Stimulated activated naive CD8-positive, alpha-beta T cell treated with anti-CD3 and anti-CD28 coated beads, Interleukin-15, Interleukin-2, amounts not matched to agents 100 ng/mL and 50 ng/mL, for 24 hours (primary cell): ENCODE measurements around the gene SWT1.
"Not testable (repeated sequence)": the region's sequence is repeated elsewhere in the genome, so short reads cannot be mapped to it uniquely, and the experiment has no call there.

Experiments used
- H3K27ac Mint-ChIP-seq: one replicate; pipeline ENCODE4 v1.8.0; 2021; ENCODE audit warnings: mild to moderate bottlenecking, mixed read lengths
- H3K27me3 Mint-ChIP-seq: one replicate; pipeline ENCODE4 v1.8.0; 2021; ENCODE audit warnings: mixed read lengths
- H3K36me3 Mint-ChIP-seq: one replicate; pipeline ENCODE4 v1.8.0; 2021; ENCODE audit warnings: low read depth, mixed read lengths
- H3K4me1 Mint-ChIP-seq: one replicate; pipeline ENCODE4 v1.8.0; 2021; ENCODE audit warnings: low read depth, mixed read lengths
- H3K4me3 Mint-ChIP-seq: one replicate; pipeline ENCODE4 v1.8.0; 2021; ENCODE audit warnings: mild to moderate bottlenecking, mixed read lengths
- H3K9me3 Mint-ChIP-seq: one replicate; pipeline ENCODE4 v1.8.0; 2021; ENCODE audit warnings: mixed read lengths

SWT1 gene

DNA sequence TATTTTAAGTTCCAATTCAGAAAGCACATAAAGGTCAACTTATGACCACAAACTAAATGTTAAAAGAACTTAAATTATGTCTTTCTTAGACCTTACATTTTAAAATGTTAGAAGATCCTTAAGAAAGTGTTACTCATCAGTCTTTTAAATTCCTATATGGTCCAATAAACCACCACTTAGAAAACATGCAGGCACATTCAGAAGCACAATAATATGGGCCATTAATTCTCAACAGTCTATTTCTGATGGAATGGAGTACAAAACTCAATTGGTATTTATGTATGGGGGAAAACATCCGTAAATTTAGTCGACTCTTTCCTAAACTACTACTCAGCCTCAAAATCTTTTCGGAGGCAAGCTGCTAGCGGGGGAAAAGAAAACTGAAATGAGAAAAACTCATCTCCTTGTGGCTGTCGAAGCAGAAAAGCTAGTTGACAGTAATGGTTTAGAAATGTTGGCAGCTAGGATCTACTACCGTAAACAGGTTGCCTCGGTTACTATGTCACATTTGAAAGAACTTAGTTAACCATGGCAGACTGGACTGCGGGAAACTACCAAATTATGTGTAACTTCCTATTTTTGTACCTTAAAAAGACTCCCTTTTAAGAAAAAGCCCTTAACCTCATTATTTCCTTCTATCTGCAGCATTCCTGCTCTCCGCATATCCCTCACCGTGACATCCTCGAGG is 1.2 kb upstream of the SWT1 start:
- peaks cover 7% of the 10 kb centered on the region for H3K36me3 Mint-ChIP-seq
- peak overlapping the region; percentile 87 for H3K27ac Mint-ChIP-seq
- H3K9me3 Mint-ChIP-seq: no peaks in the 10 kb centered on the region
- H3K4me3 Mint-ChIP-seq: peak overlapping the region; percentile 96
- H3K27me3 Mint-ChIP-seq: no peaks in the 10 kb centered on the region
- peaks cover 62% of the 10 kb centered on the region for H3K4me1 Mint-ChIP-seq

DNA sequence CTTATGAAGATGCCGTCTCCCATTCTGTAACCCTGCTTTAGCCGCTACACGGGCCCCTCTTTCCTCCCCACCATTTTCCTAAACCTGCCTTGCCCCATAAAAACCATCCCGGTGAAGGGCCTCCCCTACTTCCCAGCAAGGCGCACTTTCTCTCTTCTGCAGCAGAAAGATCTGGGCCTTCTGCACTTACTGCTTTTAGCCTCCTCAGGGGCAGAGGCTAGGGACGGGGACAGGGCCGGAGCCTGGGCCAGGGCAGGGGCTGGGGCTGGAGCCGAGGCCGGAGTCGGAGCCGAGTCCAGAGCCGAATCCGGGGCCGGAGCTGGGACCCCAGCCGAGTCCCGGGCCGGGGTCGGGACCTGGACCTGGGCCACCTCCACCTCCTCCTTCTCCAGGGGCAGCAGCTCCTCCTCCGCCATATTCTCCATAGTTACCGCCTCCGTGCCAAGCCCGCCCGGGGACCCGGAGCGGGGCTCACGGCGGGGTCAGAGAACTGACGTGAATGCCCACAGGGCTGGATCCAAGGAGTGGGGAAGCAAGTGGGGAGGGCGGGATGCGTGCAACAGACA is 596 bp upstream of the SWT1 start:
- H3K27me3 Mint-ChIP-seq: no peaks in the 10 kb centered on the region
- peaks cover 60% of the 10 kb centered on the region for H3K4me1 Mint-ChIP-seq
- H3K27ac Mint-ChIP-seq: peak overlapping the region; percentile 87
- peak overlapping the region; percentile 96 for H3K4me3 Mint-ChIP-seq
- H3K36me3 Mint-ChIP-seq: peaks cover under 1% of the 10 kb centered on the region
- no peaks in the 10 kb centered on the region for H3K9me3 Mint-ChIP-seq

DNA sequence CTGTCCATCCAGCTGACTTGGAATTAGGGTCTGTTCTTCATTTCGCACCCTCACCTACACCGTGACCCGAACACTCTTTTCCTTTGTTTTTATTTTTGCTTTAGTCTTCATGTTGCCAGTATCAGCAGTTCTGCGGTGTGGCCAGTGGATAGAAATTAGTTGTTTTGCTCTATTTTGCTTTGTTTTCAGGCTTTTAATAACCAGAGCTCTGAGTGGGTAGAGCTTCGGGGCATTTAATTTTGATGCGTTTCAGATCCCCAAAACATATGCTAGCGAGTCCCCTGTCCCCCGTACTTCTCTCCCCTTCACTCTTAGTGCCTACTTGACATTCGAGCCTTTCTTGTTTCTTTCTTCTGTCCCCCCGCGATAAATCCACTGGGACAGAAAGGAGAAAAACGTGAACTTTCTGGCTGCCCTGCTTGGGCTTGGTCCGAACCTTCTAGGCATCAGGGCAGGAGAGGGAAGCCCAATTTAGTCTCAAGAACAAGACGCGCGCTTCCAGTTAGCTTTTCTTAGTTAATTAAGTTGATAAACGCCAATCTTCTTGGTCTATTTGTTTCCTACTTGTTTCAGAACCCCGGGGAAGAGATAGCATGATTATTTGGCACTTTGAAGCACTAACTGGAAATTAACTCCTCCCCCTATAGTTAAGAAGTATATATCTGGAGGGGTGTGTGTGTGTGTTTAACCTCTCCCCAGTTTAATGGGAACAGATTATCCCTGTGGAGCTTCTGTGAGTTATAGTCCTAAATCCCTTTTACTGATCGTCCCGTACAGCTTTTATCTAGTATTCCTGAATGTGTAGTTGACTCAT is 839 bp downstream of the SWT1 start:
- Mint-ChIP-seq H3K36me3 (no peaks in the 10 kb centered on the region), H3K4me1 (peaks cover 47% of the 10 kb centered on the region), H3K27ac (peak overlapping the region; percentile 87), H3K4me3 (peak overlapping the region; percentile 96), H3K9me3 (no peaks in the 10 kb centered on the region), H3K27me3 (no peaks in the 10 kb centered on the region)

DNA sequence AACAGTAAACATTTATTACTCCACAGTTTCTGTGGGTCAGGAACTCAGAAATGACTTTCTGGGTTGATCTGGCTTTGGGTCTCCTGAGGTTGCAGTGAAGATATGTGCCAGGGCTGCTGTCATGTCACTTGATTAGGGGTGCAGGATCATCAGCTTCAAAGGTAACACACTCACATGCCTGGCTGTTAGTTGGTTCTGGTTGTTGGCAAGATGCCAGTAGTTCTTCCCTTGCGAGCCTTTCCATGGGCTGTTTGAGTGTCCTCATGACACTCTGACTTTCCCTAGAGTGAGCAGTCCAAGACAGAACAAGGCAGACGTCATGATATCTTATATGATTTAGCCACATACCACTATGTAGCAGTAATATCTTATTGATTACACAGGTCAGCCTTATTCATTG is 1.8 kb downstream of the SWT1 start:
- Mint-ChIP-seq H3K9me3 (no peaks in the 10 kb centered on the region), H3K27me3 (no peaks in the 10 kb centered on the region), H3K4me3 (peak overlapping the region; percentile 20), H3K36me3 (peaks cover 2% of the 10 kb centered on the region), H3K4me1 (peaks cover 39% of the 10 kb centered on the region), H3K27ac (no peak overlapping the region)

DNA sequence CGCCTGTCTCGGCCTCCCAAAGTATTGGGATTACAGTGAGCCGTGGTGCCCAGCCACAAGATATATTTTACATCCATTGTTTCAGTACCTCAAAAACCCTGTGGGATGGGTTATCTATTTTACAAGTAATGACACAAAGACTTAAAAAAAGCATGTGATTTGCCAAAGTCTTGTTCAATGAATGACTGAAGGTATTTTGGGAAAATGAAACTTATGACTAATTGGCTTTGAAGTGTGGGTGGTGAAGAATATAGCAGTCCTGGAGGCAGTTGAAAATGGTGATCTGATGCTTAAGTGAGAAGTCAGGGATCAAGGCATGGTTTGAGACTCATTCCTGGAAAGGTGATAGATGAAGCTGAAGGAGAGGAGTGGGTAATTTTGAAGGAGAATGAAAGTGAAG is 3.0 kb downstream of the SWT1 start:
- no peaks in the 10 kb centered on the region for H3K9me3 Mint-ChIP-seq
- peak overlapping the region; percentile 47 for H3K27ac Mint-ChIP-seq
- H3K27me3 Mint-ChIP-seq: no peaks in the 10 kb centered on the region
- H3K36me3 Mint-ChIP-seq: peaks cover 4% of the 10 kb centered on the region
- H3K4me3 Mint-ChIP-seq: no peak overlapping the region
- H3K4me1 Mint-ChIP-seq: peaks cover 31% of the 10 kb centered on the region

DNA sequence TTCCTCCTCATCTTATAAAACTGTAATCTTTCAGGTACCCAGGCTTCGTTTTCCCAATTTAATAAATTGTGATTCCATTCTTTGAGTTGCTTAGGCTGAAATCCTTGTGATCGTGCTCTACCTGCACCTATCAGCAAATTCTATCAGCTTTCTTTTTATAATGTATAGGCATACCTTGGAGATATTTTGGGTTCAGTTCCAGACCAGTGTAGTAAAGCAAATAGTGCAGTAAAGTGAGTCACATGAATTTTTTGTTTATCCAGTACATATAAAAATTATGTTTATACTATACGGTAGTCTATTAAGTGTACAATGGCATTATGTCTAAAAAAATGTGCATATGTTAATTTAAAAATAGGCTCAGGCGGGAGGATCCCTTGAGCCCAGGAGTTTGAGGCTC is 5.5 kb downstream of the SWT1 start:
- H3K4me1 Mint-ChIP-seq: peaks cover 21% of the 10 kb centered on the region
- peaks cover 4% of the 10 kb centered on the region for H3K36me3 Mint-ChIP-seq
- no peak overlapping the region for H3K4me3 Mint-ChIP-seq
- H3K27me3 Mint-ChIP-seq: no peaks in the 10 kb centered on the region
- no peak overlapping the region for H3K27ac Mint-ChIP-seq
- no peaks in the 10 kb centered on the region for H3K9me3 Mint-ChIP-seq

DNA sequence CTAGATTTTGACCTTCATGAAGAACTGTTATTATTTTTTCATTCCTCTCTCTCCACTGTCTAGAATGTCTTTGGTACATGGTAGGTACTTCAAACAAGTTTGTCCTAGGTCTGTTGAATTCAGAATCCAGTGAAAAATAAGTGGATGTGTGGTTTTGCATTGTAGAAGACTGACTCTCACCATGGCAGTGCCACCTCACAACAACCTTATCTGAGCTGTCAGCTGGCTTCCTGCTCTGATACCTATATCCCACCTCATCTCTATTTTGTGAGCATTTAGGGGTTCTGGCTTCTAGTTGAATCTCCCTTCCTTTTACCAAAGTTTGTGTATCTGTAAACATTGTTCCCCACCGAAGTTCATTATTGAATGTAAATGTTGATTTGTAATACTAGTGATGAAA is 9.1 kb downstream of the SWT1 start:
- Mint-ChIP-seq H3K27me3 (no peaks in the 10 kb centered on the region), H3K27ac (no peak overlapping the region), H3K4me3 (no peak overlapping the region), H3K36me3 (peaks cover 4% of the 10 kb centered on the region), H3K9me3 (no peaks in the 10 kb centered on the region), H3K4me1 (no peaks in the 10 kb centered on the region)

DNA sequence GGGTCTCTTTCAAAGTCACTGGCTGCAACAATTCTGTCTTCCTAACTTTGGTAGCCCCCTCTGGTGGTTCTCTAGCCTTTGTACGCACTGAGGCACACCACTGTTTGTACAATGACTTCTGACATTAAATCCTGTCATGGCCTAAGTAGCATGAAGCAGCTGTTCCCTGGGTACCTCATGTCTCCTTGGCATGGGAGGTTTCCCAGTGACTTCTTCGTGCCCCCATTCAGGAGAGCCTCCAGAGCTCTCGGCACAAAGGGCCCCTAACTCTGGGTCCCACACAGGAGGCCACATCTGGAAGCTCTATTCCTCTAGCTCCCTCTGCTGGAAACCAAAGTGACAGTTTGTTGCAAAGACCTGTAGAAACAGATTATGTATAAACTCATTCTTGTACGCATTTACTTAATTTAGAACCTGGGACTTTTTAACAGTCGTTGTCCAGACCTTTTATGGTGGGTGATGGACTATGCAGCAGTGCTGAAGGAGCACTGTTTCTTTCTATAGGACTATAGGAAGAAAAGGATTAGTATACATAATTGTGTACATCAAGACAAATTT is 13.4 kb downstream of the SWT1 start:
- Mint-ChIP-seq H3K36me3 (no peaks in the 10 kb centered on the region), H3K4me3 (no peak overlapping the region), H3K27ac (no peak overlapping the region), H3K4me1 (no peaks in the 10 kb centered on the region), H3K27me3 (no peaks in the 10 kb centered on the region), H3K9me3 (no peaks in the 10 kb centered on the region)

DNA sequence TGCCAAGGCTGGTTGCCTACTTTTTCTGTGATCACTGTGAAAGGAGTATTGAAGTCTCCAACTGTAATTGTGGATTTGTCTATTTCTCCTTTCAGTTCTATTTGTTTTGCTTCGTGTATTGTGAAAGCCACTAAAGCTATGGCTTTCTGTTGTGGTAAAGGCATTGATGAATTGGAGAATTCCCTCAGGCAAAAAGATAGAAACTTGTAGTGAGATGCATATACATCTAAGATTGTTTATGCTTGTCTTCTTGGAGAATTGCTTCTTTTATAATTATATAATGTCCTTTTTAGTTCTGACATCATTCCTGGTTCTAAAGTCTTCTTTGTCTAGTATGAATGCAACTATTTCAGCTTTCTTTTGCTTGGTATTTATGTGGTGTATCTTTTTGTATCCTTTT is 36.8 kb downstream of the SWT1 start:
- Mint-ChIP-seq H3K36me3 (peaks cover 26% of the 10 kb centered on the region), H3K27ac (no peak overlapping the region), H3K4me1 (no peaks in the 10 kb centered on the region), H3K4me3 (no peak overlapping the region), H3K27me3 (no peaks in the 10 kb centered on the region), H3K9me3 (peaks cover 6% of the 10 kb centered on the region)

DNA sequence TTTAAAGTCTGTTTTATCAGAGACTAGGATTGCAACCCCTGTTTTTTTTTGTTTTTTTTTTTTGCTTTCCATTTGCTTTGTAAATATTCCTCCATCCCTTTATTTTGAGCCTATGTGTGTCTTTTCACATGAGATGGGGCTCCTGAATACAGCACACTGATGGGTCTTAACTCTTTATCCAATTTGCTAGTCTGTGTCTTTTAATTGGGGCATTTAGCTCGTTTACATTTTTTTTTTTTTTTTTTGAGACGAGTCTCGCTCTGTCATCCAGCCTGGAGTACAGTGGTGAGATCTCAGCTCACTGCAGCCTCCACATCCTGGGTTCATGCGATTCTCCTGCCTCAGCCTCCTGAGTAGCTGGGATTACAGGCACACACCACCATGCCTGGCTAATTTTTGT is 41.7 kb downstream of the SWT1 start:
- H3K4me1 Mint-ChIP-seq, H3K27ac Mint-ChIP-seq, H3K4me3 Mint-ChIP-seq, H3K27me3 Mint-ChIP-seq: not testable (repeated sequence)
- peaks cover 47% of the 10 kb centered on the region for H3K36me3 Mint-ChIP-seq
- H3K9me3 Mint-ChIP-seq: peaks cover 12% of the 10 kb centered on the region

DNA sequence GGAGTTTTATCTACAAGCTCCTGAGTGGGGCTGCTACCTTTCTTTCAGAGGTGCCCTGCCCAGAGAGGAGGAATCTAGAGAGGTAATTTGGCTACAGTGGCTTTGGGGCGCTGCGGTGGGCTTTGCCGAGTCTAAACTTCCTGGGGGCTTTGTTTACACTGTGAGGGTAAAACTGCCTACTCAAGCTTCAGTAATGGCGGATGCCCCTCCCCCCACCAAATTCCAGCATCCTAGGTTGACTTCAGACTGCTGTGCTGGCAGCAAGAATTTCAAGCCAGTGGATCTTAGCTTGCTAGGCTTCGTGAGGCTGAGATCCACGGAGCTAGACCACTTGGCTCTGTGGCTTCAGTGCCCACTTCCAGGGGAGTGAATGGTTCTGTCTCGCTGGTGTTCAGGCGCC is 43.9 kb downstream of the SWT1 start:
- H3K27me3 Mint-ChIP-seq: no peaks in the 10 kb centered on the region
- H3K36me3 Mint-ChIP-seq: peaks cover 46% of the 10 kb centered on the region
- H3K4me1 Mint-ChIP-seq: no peaks in the 10 kb centered on the region
- H3K27ac Mint-ChIP-seq: no peak overlapping the region
- peaks cover 12% of the 10 kb centered on the region for H3K9me3 Mint-ChIP-seq
- no peak overlapping the region for H3K4me3 Mint-ChIP-seq

DNA sequence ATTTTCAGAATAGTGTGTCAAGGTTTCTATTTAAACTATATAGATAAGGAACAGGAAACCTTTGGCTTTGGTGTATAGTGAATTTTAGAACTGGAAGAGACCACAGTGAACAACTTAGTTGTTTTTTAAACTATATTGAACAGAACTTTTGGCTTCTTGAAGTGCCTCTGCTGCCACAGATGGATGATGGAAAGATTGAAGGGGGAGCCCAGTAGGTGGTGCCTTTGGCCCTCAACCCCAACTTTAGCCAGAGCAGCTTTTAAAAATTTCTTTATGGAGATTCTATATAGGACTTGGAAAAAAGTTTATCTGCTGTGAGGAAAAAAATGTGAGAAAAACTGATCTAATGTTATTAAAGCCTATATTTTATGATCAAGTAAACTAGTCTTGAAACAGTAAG is 50.2 kb downstream of the SWT1 start:
- no peaks in the 10 kb centered on the region for H3K4me1 Mint-ChIP-seq
- H3K4me3 Mint-ChIP-seq: no peak overlapping the region
- H3K36me3 Mint-ChIP-seq: peaks cover 25% of the 10 kb centered on the region
- H3K27ac Mint-ChIP-seq: no peak overlapping the region
- H3K9me3 Mint-ChIP-seq: no peaks in the 10 kb centered on the region
- H3K27me3 Mint-ChIP-seq: no peaks in the 10 kb centered on the region

DNA sequence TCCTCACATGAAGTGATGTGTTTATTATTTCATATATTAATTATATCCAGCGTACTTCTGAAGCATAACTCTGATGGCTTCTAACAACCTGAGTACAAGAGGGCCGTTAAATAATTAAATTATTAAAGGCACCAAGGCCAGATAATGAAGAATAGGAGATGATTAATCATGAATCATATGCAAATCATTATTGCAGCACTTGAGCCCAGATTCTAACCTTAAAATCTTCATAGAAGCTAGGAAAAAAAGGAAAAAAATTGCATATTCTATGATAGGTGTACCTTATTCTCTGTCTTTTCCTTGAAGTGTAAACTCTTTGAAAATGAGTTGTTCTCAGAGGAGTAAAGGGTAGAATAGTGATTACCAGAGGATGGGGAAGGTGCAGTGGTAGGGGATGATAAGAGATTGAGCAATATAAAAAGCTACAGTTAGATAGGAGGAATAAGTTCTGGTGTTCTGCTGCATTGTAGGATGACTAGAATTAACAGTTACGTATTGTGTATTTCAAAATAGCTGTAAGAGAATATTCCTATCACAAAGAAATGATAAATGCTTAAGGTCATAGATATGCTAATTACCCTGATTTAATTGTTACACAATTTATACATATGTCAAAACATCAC is 51.1 kb downstream of the SWT1 start:
- no peaks in the 10 kb centered on the region for H3K9me3 Mint-ChIP-seq
- H3K4me1 Mint-ChIP-seq: no peaks in the 10 kb centered on the region
- no peak overlapping the region for H3K4me3 Mint-ChIP-seq
- H3K27me3 Mint-ChIP-seq: no peaks in the 10 kb centered on the region
- H3K36me3 Mint-ChIP-seq: peaks cover 24% of the 10 kb centered on the region
- H3K27ac Mint-ChIP-seq: no peak overlapping the region

DNA sequence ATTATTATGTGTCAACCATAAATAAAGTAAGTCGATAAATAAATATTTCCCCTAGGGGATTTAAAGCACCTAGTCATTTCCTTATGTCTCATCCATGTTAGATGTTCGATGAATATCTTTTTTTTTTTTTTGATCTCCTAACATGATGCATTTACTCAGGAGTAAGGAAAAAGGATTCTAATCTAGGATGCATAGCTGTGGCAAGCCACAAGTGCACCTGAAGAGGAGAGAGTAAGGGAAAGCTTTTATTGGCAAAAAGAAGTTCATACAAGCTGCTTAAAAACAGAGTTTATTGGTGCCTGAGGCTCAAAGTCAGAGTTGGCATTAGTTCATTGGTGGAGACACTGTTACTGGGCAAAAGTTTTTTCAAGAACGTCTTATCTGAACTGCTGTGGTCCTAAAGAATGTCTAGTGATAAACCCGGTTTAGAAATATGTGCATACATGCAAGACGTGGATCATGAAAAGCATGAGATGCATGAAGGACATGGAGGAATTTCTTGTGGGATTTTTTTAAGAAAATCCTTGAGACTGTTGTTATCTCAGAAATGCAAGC is 51.7 kb downstream of the SWT1 start:
- H3K4me3 Mint-ChIP-seq: no peak overlapping the region
- no peaks in the 10 kb centered on the region for H3K9me3 Mint-ChIP-seq
- H3K36me3 Mint-ChIP-seq: peaks cover 24% of the 10 kb centered on the region
- H3K27me3 Mint-ChIP-seq: no peaks in the 10 kb centered on the region
- no peaks in the 10 kb centered on the region for H3K4me1 Mint-ChIP-seq
- H3K27ac Mint-ChIP-seq: no peak overlapping the region

DNA sequence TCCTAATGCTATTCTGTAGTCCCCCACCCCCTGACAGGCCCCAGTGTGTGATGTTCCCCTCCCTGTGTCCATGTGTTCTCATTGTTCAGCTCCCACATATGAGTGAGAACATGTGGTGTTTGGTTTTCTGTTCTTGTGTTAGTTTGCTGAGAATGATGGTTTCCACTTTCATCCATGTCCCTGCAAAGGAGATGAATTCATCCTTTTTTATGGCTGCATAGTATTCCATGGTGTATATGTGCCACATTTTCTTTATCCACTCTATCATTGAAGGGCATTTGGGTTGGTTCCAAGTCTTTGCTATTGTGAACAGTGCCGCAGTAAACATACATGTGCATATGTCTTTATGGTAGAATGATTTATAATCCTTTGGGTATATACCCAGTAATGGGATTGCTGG is 52.4 kb downstream of the SWT1 start:
- not testable (repeated sequence) for H3K4me1 Mint-ChIP-seq, H3K9me3 Mint-ChIP-seq, H3K4me3 Mint-ChIP-seq, H3K27me3 Mint-ChIP-seq, H3K27ac Mint-ChIP-seq
- H3K36me3 Mint-ChIP-seq: peaks cover 24% of the 10 kb centered on the region
